Heart left ventricle (tissue), 16 donors: ENCODE measurements around the gene RHOC. TPM values are rescaled to one million over a fixed set of nuclear protein-coding genes. Genes with fewer than 3 reads are reported as not detected.

ENCODE experiments used
- ATAC-seq, 4 donors: fragments of 200-7000 bp; cut with Tn5 transposase; one replicate each; pipeline ENCODE4 v1.9.1; 2020 to 2022; ENCODE audit warnings: moderate library complexity in 4 of 4, mild to moderate bottlenecking in 3 of 4, moderate number of reproducible peaks in 1 of 4
- DNase-seq, 5 donors: peaks; one replicate each; pipeline ENCODE4 v3.0.0-alpha.2; 2020
- H3K27ac ChIP-seq, 12 donors: fragments of 200-600 bp; sonication (generic) in 4 of 12; one replicate each; pipeline versions ENCODE4 v1.5.0 to v1.8.0; 2016 to 2022; ENCODE audit warnings: mild to moderate bottlenecking in 2 of 12
- H3K27me3 ChIP-seq, 9 donors: fragments of 200-600 bp; sonication (generic) in 2 of 9; one replicate each; pipeline versions ENCODE4 v1.5.1 to v1.8.0; 2016 to 2022; ENCODE audit warnings: mild to moderate bottlenecking in 3 of 9
- H3K36me3 ChIP-seq, 9 donors: fragments of 200-600 bp; sonication (generic) in 2 of 9; one replicate each; pipeline versions ENCODE4 v1.5.0 to v1.8.0; 2018 to 2022; ENCODE audit warnings: mild to moderate bottlenecking in 2 of 9
- H3K4me1 ChIP-seq, 12 donors: fragments of 200-600 bp; sonication (generic) in 4 of 12; one replicate each; pipeline versions ENCODE4 v1.5.0 to v1.8.0; 2016 to 2022; ENCODE audit warnings: mild to moderate bottlenecking in 3 of 12
- H3K4me3 ChIP-seq, 12 donors: fragments of 200-600 bp; sonication (generic) in 4 of 12; one replicate each; pipeline versions ENCODE4 v1.5.0 to v1.8.0; 2017 to 2022; ENCODE audit warnings: mild to moderate bottlenecking in 9 of 12, moderate library complexity in 4 of 12
- H3K9me3 ChIP-seq, 12 donors: fragments of 200-600 bp; sonication (generic) in 4 of 12; one replicate each; pipeline versions ENCODE4 v1.5.0 to v1.8.0; 2016 to 2022; ENCODE audit warnings: mild to moderate bottlenecking in 1 of 12
- CTCF ChIP-seq, 12 donors: fragments of 200-600 bp; sonication (generic) in 4 of 12; IDR thresholded peaks; one replicate each; pipeline versions ENCODE4 v1.5.0 to v1.8.0; 2018 to 2022; ENCODE audit warnings: antibody characterized with exemption in 12 of 12, mild to moderate bottlenecking in 5 of 12
- POLR2A ChIP-seq, 2 donors: fragments of 450-650 bp; IDR thresholded peaks; one replicate each; pipeline ENCODE4 v1.6.1; 2017; ENCODE audit warnings: antibody characterized with exemption in 2 of 2, mild to moderate bottlenecking in 2 of 2, moderate library complexity in 2 of 2
- WGBS, 4 donors: extraction: QIAGEN DNeasy Blood & Tissue Kit in 2 of 4; methylation state at CpG; one replicate each; pipeline versions ENCODE4 v1.1.5 to v1.1.7; 2013 to 2018; 5-methylcytosine and 5-hydroxymethylcytosine counted together
- intact Hi-C, 10 donors: fragments of 100-400 bp; cut with DNase I; formaldehyde crosslinking; loops; one replicate each; pipeline versions ENCODE4 v1.11.1 to v1.14.2; 2022
- polyA plus RNA-seq, 2 donors: library from polyadenylated mRNA; stranded (reverse); fragments of 200-250 nt; gene quantifications; one replicate each; pipeline ENCODE4 v1.2.3, GENCODE V29; 2013
- total RNA-seq, 9 donors: library from RNA; depleted of rRNA in 2 of 9; stranded (reverse); fragments of >200 nt in 2 of 9; fragmentation: NEBNext Ultra II Directional in 3 of 9; extraction: Animal tissue kit (Norgen Biotek cat#: 25700) in 3 of 9; gene quantifications; one replicate each; pipeline versions ENCODE4 v1.1.0 to v1.2.4, GENCODE V29; 2016 to 2023
- donor health status: ischemic (EF 13 %, LVEDD 7.1; RV severe dilation, severe dysfunction).
- donor health status: healthy with polysubstance abuse.
- donor health status: DM: no; HTN: yes; CAD: no.
- donor health status: DM: no; HTN: no; CAD: no.
- donor health status: ischemic (EF 25% LVEDD 6.9; RV normal size, moderate dysfunction).
- donor health status: ischemic (EF 25% LVEDD 5.7; RV mildly dilated, moderate dysfunction).
- donor health status: healthy.
- donor health status: DM: yes; HTN: yes; CAD: no.
- donor health status: ischemic (EF 35%, LVEDD 5.7; RV mildly dilated, moderate dysfunction).
- donor health status: nonischemic (EF 11% LVEDD 7.7; RV severe dilation, severe dysfunction).
- donor health status: DM: yes; HTN: yes; CAD: no.
- donor health status: PGD.
- donor health status: ischemic (EF 29% LVEDD 5.4; RV normal size, mild dysfunction).
- donor health status: nonischemic (EF 23%, LVEDD 6.1; RV moderate dilation, normal function).

Gene RHOC
- total and polyA plus RNA-seq, 11 donors: 147 to 443 (median 217) TPM

GRCh38 chr1:112701227-112702066 lies 5.5 kb downstream of the RHOC start:
- peaks cover 17 to 92% (median 79%) of the 10 kb centered on the region in 12 donors for H3K4me1 ChIP-seq
- peak in 1 of 12 donors; percentile 1 for TF ChIP-seq CTCF (IDR thresholded peaks at IDR 0.05)
- TF ChIP-seq POLR2A (IDR thresholded peaks at IDR 0.05): no peak
- peak overlapping the region in 3 of 12 donors; percentile 5 to 28 (median 14) for H3K4me3 ChIP-seq
- 45 to 68% (median 57%) methylated on average over 16 to 17 of the region's 17 CpGs for WGBS, 4 donors
- H3K9me3 ChIP-seq: no peaks in the 10 kb centered on the region
- intact Hi-C loops: loop anchor here in 4 of 10 donors (2.0 to 10.0 kb wide), 4 partner anchors 27 to 307 kb away; partner anchors contain the start of genes WNT2B (in 4 of the 4) and MOV10 (in 1 of the 4)
- no peaks in the 10 kb centered on the region for H3K27me3 ChIP-seq
- ATAC-seq: peak in 1 of 4 donors; percentile 0
- peak overlapping the region; percentile 67 to 100 (median 96) for H3K27ac ChIP-seq
- peak in 1 of 5 donors; percentile 42 for DNase-seq
- peaks cover 0 to 76% (median 63%) of the 10 kb centered on the region in 9 donors for H3K36me3 ChIP-seq

GRCh38 chr1:112700290-112701226 lies 6.4 kb downstream of the RHOC start:
- H3K4me1 ChIP-seq: peaks cover 17 to 88% (median 74%) of the 10 kb centered on the region in 12 donors

GRCh38 chr1:112699425-112700144 lies 7.3 kb downstream of the RHOC start:
- no peaks in the 10 kb centered on the region for H3K27me3 ChIP-seq
- H3K36me3 ChIP-seq: peaks cover 0 to 94% (median 81%) of the 10 kb centered on the region in 9 donors
- 61 to 77% (median 69%) methylated on average over 12 to 13 of the region's 13 CpGs for WGBS, 4 donors
- peak overlapping the region; percentile 67 to 100 (median 96) for H3K27ac ChIP-seq
- DNase-seq (no peak), ATAC-seq (no peak)
- intact Hi-C loops: loop anchor here in 4 of 10 donors (2.0 to 10.0 kb wide), 4 partner anchors 25 to 305 kb away; partner anchors contain the start of genes WNT2B (in 4 of the 4) and MOV10 (in 1 of the 4)
- TF ChIP-seq CTCF (IDR thresholded peaks at IDR 0.05) (no peak), POLR2A (IDR thresholded peaks at IDR 0.05) (no peak)
- H3K4me1 ChIP-seq: peaks cover 17 to 78% (median 70%) of the 10 kb centered on the region in 12 donors
- no peaks in the 10 kb centered on the region for H3K9me3 ChIP-seq
- H3K4me3 ChIP-seq: no peak overlapping the region

More at GRCh38 chr1:112700290-112701226, 6.4 kb downstream of the RHOC start:
- Histone ChIP-seq H3K9me3 (no peaks in the 10 kb centered on the region), H3K4me3 (peak overlapping the region in 5 of 12 donors; percentile 1 to 28 (median 5)), H3K36me3 (peaks cover 0 to 84% (median 71%) of the 10 kb centered on the region in 9 donors), H3K27me3 (no peaks in the 10 kb centered on the region), H3K27ac (peak overlapping the region; percentile 67 to 100 (median 96))
- intact Hi-C loops: loop anchor here in 4 of 10 donors (2.0 to 10.0 kb wide), 4 partner anchors 26 to 306 kb away; partner anchors contain the start of genes WNT2B (in 4 of the 4) and MOV10 (in 1 of the 4)
- ATAC-seq (peak; percentile 74 to 84 (median 79)), DNase-seq (peak; percentile 98 to 99 (median 99))
- peak in 1 of 2 donors; percentile 20 for TF ChIP-seq POLR2A (IDR thresholded peaks at IDR 0.05)
- peak in 6 of 12 donors; percentile 15 to 45 (median 26) for TF ChIP-seq CTCF (IDR thresholded peaks at IDR 0.05)
- 3 to 14% (median 5%) methylated on average over 6 to 7 of the region's 7 CpGs for WGBS, 4 donors
